ENCODE measurements around the gene PTGR3. TPM values are rescaled to one million over a fixed set of nuclear protein-coding genes. Genes with fewer than 3 reads are reported as not detected.

PTGR3 gene
- total RNA-seq, 1 experiment from 2014 or later: 9.3 TPM

- Mint-ChIP-seq H3K27me3 (ENCODE audit: insufficient read depth, unreplicated experiment) (no peaks in the 10 kb centered on the region), H3K9me3 (ENCODE audit: unreplicated experiment) (no peaks in the 10 kb centered on the region), H3K4me1 (ENCODE audit: low read depth, unreplicated experiment) (peaks cover 6% of the 10 kb centered on the region), H3K4me3 (ENCODE audit: unreplicated experiment) (no peak overlapping the region), H3K27ac (ENCODE audit: unreplicated experiment) (no peak overlapping the region), H3K36me3 (ENCODE audit: insufficient read depth, unreplicated experiment) (no peaks in the 10 kb centered on the region)
- Histone ChIP-seq H3K36me3 (ENCODE audit: control insufficient read depth, insufficient read depth, low read length) (no peaks in the 10 kb centered on the region), H3K4me3 (ENCODE audit: low read depth, low read length) (no peak overlapping the region), H3K27me3 (replicated peaks; ENCODE audit: control insufficient read depth, insufficient read depth, low read length) (no peaks in the 10 kb centered on the region), H3K9me3 (no peaks in the 10 kb centered on the region), H3K4me1 (0 out of 2 replicates have a peak, but pooled peaks cover 8% of the 10 kb centered on the region)
- DNase-seq: no peak
- no TSS peak for BruUV-seq (replicated peaks)
- TF ChIP-seq CTCF (IDR thresholded peaks at IDR 0.05; ENCODE audit: insufficient read depth in 1 of 2, low read depth in 1 of 2, low read length in 1 of 2, severe bottlenecking in 1 of 2, unreplicated experiment in 1 of 2): no peak
- CTCF ChIA-PET: no interaction called here
- POLR2A ChIA-PET: no interaction called here
- intact Hi-C loops (cut with micrococcal nuclease; ENCODE audit: unreplicated experiment): no loop called here
Observed at GRCh38 chr18:75229437-75229836, 20.5 kb upstream of the PTGR3 start.

GRCh38 chr18:75228967-75229366, 20.0 kb upstream of the PTGR3 start:
- POLR2A ChIA-PET: no interaction called here
- H3K27ac Mint-ChIP-seq (ENCODE audit: unreplicated experiment): no peak overlapping the region
- peaks cover 6% of the 10 kb centered on the region for H3K4me1 Mint-ChIP-seq (ENCODE audit: low read depth, unreplicated experiment)

GRCh38 chr18:75227535-75228296, 18.8 kb upstream of the PTGR3 start:
- H3K27ac Mint-ChIP-seq (ENCODE audit: unreplicated experiment): no peak overlapping the region
- POLR2A ChIA-PET: no interaction called here
- Histone ChIP-seq H3K36me3 (ENCODE audit: control insufficient read depth, insufficient read depth, low read length) (no peaks in the 10 kb centered on the region), H3K9me3 (no peaks in the 10 kb centered on the region), H3K4me1 (0 out of 2 replicates have a peak, but pooled peaks cover 8% of the 10 kb centered on the region), H3K27me3 (replicated peaks; ENCODE audit: control insufficient read depth, insufficient read depth, low read length) (no peaks in the 10 kb centered on the region), H3K4me3 (ENCODE audit: low read depth, low read length) (no peak overlapping the region)
- no TSS peak for BruUV-seq (replicated peaks)
- no peaks in the 10 kb centered on the region for H3K36me3 Mint-ChIP-seq (ENCODE audit: insufficient read depth, unreplicated experiment)
- H3K27me3 Mint-ChIP-seq (ENCODE audit: insufficient read depth, unreplicated experiment): no peaks in the 10 kb centered on the region
- H3K4me1 Mint-ChIP-seq (ENCODE audit: low read depth, unreplicated experiment): peaks cover 6% of the 10 kb centered on the region
- no peak overlapping the region for H3K4me3 Mint-ChIP-seq (ENCODE audit: unreplicated experiment)
- no peaks in the 10 kb centered on the region for H3K9me3 Mint-ChIP-seq (ENCODE audit: unreplicated experiment)
- CTCF ChIA-PET: no interaction called here
- no peak for DNase-seq
- intact Hi-C loops (cut with micrococcal nuclease; ENCODE audit: unreplicated experiment): no loop called here
- TF ChIP-seq CTCF (IDR thresholded peaks at IDR 0.05; ENCODE audit: insufficient read depth in 1 of 2, low read depth in 1 of 2, low read length in 1 of 2, severe bottlenecking in 1 of 2, unreplicated experiment in 1 of 2): no peak

More at GRCh38 chr18:75228967-75229366, 20.0 kb upstream of the PTGR3 start:
- H3K4me3 Mint-ChIP-seq (ENCODE audit: unreplicated experiment): no peak overlapping the region
- Histone ChIP-seq H3K4me1 (0 out of 2 replicates have a peak, but pooled peaks cover 8% of the 10 kb centered on the region), H3K27me3 (replicated peaks; ENCODE audit: control insufficient read depth, insufficient read depth, low read length) (no peaks in the 10 kb centered on the region), H3K36me3 (ENCODE audit: control insufficient read depth, insufficient read depth, low read length) (no peaks in the 10 kb centered on the region), H3K9me3 (no peaks in the 10 kb centered on the region), H3K4me3 (ENCODE audit: low read depth, low read length) (no peak overlapping the region)
- CTCF ChIA-PET: no interaction called here
- H3K36me3 Mint-ChIP-seq (ENCODE audit: insufficient read depth, unreplicated experiment): no peaks in the 10 kb centered on the region
- BruUV-seq (replicated peaks): no TSS peak
- no peak for TF ChIP-seq CTCF (IDR thresholded peaks at IDR 0.05; ENCODE audit: insufficient read depth in 1 of 2, low read depth in 1 of 2, low read length in 1 of 2, severe bottlenecking in 1 of 2, unreplicated experiment in 1 of 2)
- no peaks in the 10 kb centered on the region for H3K9me3 Mint-ChIP-seq (ENCODE audit: unreplicated experiment)
- no peak for DNase-seq
- intact Hi-C loops (cut with micrococcal nuclease; ENCODE audit: unreplicated experiment): no loop called here
- H3K27me3 Mint-ChIP-seq (ENCODE audit: insufficient read depth, unreplicated experiment): no peaks in the 10 kb centered on the region
